ENCODE data around the gene SPEG. TPM values are rescaled to one million over a fixed set of nuclear protein-coding genes. Genes with fewer than 3 reads are reported as not detected.

Gene SPEG
- polyA plus RNA-seq, 1 donor (not counting 4 experiments of a cell fraction or from before 2014, with no cell fraction given) = 18.8 TPM

- no peaks in the 10 kb centered on the region for H4K20me1 ChIP-seq (ENCODE audit: control insufficient read depth, extremely low read depth, insufficient read depth, low read length)
- no peaks in the 10 kb centered on the region for H3K36me3 ChIP-seq (ENCODE audit: control insufficient read depth in 2 of 2, extremely low read depth in 1 of 2, insufficient read depth in 2 of 2, low read length in 2 of 2)
- H3K9me1 ChIP-seq (ENCODE audit: control insufficient read depth, extremely low read depth, insufficient read depth, low read length) = no peaks in the 10 kb centered on the region
- H3K9me3 ChIP-seq (ENCODE audit: control insufficient read depth, low read depth, low read length) = no peaks in the 10 kb centered on the region
- no peak overlapping the region for H3K9ac ChIP-seq (ENCODE audit: control insufficient read depth, extremely low read depth, insufficient read depth, low read length)
- DNase-seq (ENCODE audit: low read depth, low spot score) (no peak), FAIRE-seq (no peak)
- H2AFZ ChIP-seq (ENCODE audit: control insufficient read depth, low read length) = no peak overlapping the region
- no peak overlapping the region for H3K4me2 ChIP-seq (ENCODE audit: control insufficient read depth, extremely low read depth, insufficient read depth, low read depth, low read length)
- no peak overlapping the region for H3K4me3 ChIP-seq (ENCODE audit: control insufficient read depth in 2 of 3, extremely low read depth in 1 of 3, insufficient read depth in 2 of 3, low read depth in 1 of 3, low read length in 3 of 3)
- TF ChIP-seq EZH2 (IDR thresholded peaks at IDR 0.05; ENCODE audit: low read length) = no peak
- no peak for TF ChIP-seq CTCF (optimal IDR thresholded peaks at IDR 0.05 in 1 of 3, IDR thresholded peaks at IDR 0.05 in 1 of 3, conservative IDR thresholded peaks at IDR 0.05 in 1 of 3; ENCODE audit: extremely low read depth in 1 of 3, insufficient read depth in 2 of 3, low read length in 3 of 3)
- peaks cover 34% of the 10 kb centered on the region for H3K27me3 ChIP-seq (ENCODE audit: control insufficient read depth, extremely low read depth, insufficient read depth, low read length)
- no peaks in the 10 kb centered on the region for H3K4me1 ChIP-seq (ENCODE audit: control insufficient read depth, extremely low read depth, insufficient read depth, low read length)
- no peak overlapping the region for H3K27ac ChIP-seq (ENCODE audit: control insufficient read depth, insufficient read depth, low read length)
- dilution Hi-C loops (cut with MboI; ENCODE audit: extremely low pct_ligation_motif_present, low sequenced_read_pairs) = no loop called here
- no peaks in the 10 kb centered on the region for H3K79me2 ChIP-seq (ENCODE audit: control insufficient read depth, insufficient read depth, low read length)
These were observed 15.1 kb upstream of the SPEG start for GRCh38 chr2:219419331-219420197.

DNA sequence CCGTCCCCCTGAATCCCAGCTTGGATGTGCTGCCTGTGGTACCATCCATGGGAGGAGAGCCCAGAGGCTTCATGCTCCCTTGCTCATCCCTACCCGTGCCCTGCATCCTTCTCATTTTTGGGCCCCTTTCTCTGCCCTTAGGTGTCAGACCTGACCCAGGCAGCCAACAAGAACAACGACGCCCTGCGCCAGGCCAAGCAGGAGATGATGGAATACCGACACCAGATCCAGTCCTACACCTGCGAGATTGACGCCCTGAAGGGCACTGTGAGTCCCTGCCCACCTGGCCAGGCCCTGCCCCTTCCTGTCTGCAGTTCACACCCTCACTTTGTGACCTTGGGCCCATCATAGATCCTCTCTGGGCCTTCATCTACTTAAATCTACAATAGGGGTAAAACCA, 14.0 kb upstream of the SPEG start:
- Histone ChIP-seq H3K9ac (ENCODE audit: control insufficient read depth, extremely low read depth, insufficient read depth, low read length) (no peak overlapping the region), H3K36me3 (ENCODE audit: control insufficient read depth in 2 of 2, extremely low read depth in 1 of 2, insufficient read depth in 2 of 2, low read length in 2 of 2) (no peaks in the 10 kb centered on the region), H3K27ac (ENCODE audit: control insufficient read depth, insufficient read depth, low read length) (no peak overlapping the region), H3K9me1 (ENCODE audit: control insufficient read depth, extremely low read depth, insufficient read depth, low read length) (no peaks in the 10 kb centered on the region), H2AFZ (ENCODE audit: control insufficient read depth, low read length) (no peak overlapping the region), H3K9me3 (ENCODE audit: control insufficient read depth, low read depth, low read length) (no peaks in the 10 kb centered on the region), H3K4me2 (ENCODE audit: control insufficient read depth, extremely low read depth, insufficient read depth, low read depth, low read length) (no peak overlapping the region), H3K4me1 (ENCODE audit: control insufficient read depth, extremely low read depth, insufficient read depth, low read length) (no peaks in the 10 kb centered on the region), H4K20me1 (ENCODE audit: control insufficient read depth, extremely low read depth, insufficient read depth, low read length) (no peaks in the 10 kb centered on the region), H3K79me2 (ENCODE audit: control insufficient read depth, insufficient read depth, low read length) (no peaks in the 10 kb centered on the region), H3K27me3 (ENCODE audit: control insufficient read depth, extremely low read depth, insufficient read depth, low read length) (peaks cover 40% of the 10 kb centered on the region), H3K4me3 (ENCODE audit: control insufficient read depth in 2 of 3, extremely low read depth in 1 of 3, insufficient read depth in 2 of 3, low read depth in 1 of 3, low read length in 3 of 3) (no peak overlapping the region)
- DNase-seq (ENCODE audit: low read depth, low spot score) (no peak), FAIRE-seq (no peak)
- dilution Hi-C loops (cut with MboI; ENCODE audit: extremely low pct_ligation_motif_present, low sequenced_read_pairs) = no loop called here
- TF ChIP-seq EZH2 (IDR thresholded peaks at IDR 0.05; ENCODE audit: low read length) = no peak
- no peak for TF ChIP-seq CTCF (optimal IDR thresholded peaks at IDR 0.05 in 1 of 3, IDR thresholded peaks at IDR 0.05 in 1 of 3, conservative IDR thresholded peaks at IDR 0.05 in 1 of 3; ENCODE audit: extremely low read depth in 1 of 3, insufficient read depth in 2 of 3, low read length in 3 of 3)
